ENCODE measurements around the gene HIPK2.

DNA sequence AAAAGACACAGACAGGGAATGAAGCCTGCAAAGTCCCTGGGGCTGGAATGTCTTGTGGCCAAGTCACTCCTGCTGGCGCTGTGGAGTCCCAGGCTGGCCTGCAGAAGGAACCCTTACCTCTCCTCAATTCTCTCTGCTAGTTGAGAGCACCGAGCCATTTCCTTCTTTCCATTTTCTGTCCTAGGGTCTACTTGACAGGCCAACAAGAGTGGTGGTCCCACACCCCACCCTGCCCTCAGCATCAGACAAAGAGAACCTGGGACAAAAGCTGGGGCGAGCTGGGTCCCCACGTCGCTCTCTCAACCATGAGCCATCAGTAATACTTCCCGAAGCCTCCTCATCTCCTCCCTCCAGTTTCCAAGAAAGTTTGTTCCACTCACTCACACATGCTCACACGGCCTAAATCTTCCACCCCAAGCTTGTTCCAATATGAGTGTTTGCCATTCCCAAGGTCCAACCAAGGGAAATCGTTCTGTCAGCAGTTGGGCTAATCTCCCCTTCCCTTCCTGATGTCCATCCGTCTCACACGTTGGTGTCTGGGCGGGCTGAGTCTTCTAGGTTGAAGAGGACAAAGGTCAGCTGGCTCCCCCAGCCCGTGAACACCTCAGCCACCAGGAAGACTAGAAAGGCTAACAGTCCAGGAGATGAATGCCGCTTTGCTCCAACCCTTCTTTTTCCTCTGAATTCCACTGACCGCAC, 210.0 kb downstream of the HIPK2 start:
- TF ChIP-seq, protein P1, sequence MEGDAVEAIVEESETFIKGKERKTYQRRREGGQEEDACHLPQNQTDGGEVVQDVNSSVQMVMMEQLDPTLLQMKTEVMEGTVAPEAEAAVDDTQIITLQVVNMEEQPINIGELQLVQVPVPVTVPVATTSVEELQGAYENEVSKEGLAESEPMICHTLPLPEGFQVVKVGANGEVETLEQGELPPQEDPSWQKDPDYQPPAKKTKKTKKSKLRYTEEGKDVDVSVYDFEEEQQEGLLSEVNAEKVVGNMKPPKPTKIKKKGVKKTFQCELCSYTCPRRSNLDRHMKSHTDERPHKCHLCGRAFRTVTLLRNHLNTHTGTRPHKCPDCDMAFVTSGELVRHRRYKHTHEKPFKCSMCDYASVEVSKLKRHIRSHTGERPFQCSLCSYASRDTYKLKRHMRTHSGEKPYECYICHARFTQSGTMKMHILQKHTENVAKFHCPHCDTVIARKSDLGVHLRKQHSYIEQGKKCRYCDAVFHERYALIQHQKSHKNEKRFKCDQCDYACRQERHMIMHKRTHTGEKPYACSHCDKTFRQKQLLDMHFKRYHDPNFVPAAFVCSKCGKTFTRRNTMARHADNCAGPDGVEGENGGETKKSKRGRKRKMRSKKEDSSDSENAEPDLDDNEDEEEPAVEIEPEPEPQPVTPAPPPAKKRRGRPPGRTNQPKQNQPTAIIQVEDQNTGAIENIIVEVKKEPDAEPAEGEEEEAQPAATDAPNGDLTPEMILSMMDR (conservative IDR thresholded peaks at IDR 0.05; ENCODE audit: low read depth, low read length) = no peak
- TF ChIP-seq, protein P2, sequence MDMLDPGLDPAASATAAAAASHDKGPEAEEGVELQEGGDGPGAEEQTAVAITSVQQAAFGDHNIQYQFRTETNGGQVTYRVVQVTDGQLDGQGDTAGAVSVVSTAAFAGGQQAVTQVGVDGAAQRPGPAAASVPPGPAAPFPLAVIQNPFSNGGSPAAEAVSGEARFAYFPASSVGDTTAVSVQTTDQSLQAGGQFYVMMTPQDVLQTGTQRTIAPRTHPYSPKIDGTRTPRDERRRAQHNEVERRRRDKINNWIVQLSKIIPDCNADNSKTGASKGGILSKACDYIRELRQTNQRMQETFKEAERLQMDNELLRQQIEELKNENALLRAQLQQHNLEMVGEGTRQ (IDR thresholded peaks at IDR 0.05; ENCODE audit: low read depth, low read length) = no peak
- TF ChIP-seq NFE2L2 (IDR thresholded peaks at IDR 0.05; ENCODE audit: low read depth, low read length) (no peak), POLR2A (IDR thresholded peaks at IDR 0.05; ENCODE audit: low read depth, low read length) (no peak), MAZ (IDR thresholded peaks at IDR 0.05; ENCODE audit: borderline replicate concordance, low read depth, low read length) (no peak), RFX5 (IDR thresholded peaks at IDR 0.05; ENCODE audit: low read depth, low read length) (no peak), MAFK (IDR thresholded peaks at IDR 0.05; ENCODE audit: low read depth, low read length) (no peak)
- TF ChIP-seq, protein P3, sequence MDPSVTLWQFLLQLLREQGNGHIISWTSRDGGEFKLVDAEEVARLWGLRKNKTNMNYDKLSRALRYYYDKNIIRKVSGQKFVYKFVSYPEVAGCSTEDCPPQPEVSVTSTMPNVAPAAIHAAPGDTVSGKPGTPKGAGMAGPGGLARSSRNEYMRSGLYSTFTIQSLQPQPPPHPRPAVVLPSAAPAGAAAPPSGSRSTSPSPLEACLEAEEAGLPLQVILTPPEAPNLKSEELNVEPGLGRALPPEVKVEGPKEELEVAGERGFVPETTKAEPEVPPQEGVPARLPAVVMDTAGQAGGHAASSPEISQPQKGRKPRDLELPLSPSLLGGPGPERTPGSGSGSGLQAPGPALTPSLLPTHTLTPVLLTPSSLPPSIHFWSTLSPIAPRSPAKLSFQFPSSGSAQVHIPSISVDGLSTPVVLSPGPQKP (IDR thresholded peaks at IDR 0.05; ENCODE audit: borderline replicate concordance, low read depth, low read length) = no peak

Data from IMR-90 (cell line).